ENCODE measurements around the gene TMEM126A.
A peak's percentile ranks its signal among the peaks of the same experiment; 100 is the strongest.
"Not testable (repeated sequence)": the region's sequence is repeated elsewhere in the genome, so short reads cannot be mapped to it uniquely, and the experiment has no call there.

TMEM126A gene

GRCh38 chr11:85647604-85648299 lies at the start of gene TMEM126A:
Gene TMEM126A (plus strand): TSS chr11:85647967. CDS start chr11:85650256, 2,289 bp downstream.
- peak; percentile 56 to 80 for DNase-seq

- DNase-seq = no peak
These were observed 48.7 kb upstream of the TMEM126A start for GRCh38 chr11:85599083-85599482.

- no peak for DNase-seq
These were observed 45.1 kb upstream of the TMEM126A start for GRCh38 chr11:85602526-85603213.

GRCh38 chr11:85603220-85603619 lies 44.5 kb upstream of the TMEM126A start:
- DNase-seq = no peak

- not testable (repeated sequence) for DNase-seq
These were observed 41.5 kb upstream of the TMEM126A start for GRCh38 chr11:85606237-85606636.

GRCh38 chr11:85608621-85609020 lies 39.1 kb upstream of the TMEM126A start:
- DNase-seq = not testable (repeated sequence)

GRCh38 chr11:85609286-85609685 lies 38.5 kb upstream of the TMEM126A start:
- DNase-seq = not testable (repeated sequence)

GRCh38 chr11:85611643-85612042 lies 36.1 kb upstream of the TMEM126A start:
- not testable (repeated sequence) for DNase-seq

GRCh38 chr11:85619499-85619898 lies 28.3 kb upstream of the TMEM126A start:
- DNase-seq = no peak

- DNase-seq = no peak
These were observed 27.5 kb upstream of the TMEM126A start for GRCh38 chr11:85620256-85620655.

GRCh38 chr11:85626496-85626895 lies 21.3 kb upstream of the TMEM126A start:
- DNase-seq = no peak

GRCh38 chr11:85627332-85627997 lies 20.3 kb upstream of the TMEM126A start, which contains the start of gene DLG2:
Gene DLG2 (minus strand): TSS chr11:85627344.
- DNase-seq = no peak

- DNase-seq = peak; percentile 76 to 96
These were observed 19.6 kb upstream of the TMEM126A start, which contains the start of gene TMEM126B for GRCh38 chr11:85627998-85628770. Gene TMEM126B (plus strand): TSS chr11:85628593. CDS start chr11:85628608, 15 bp downstream.

- no peak for DNase-seq
These were observed 18.9 kb upstream of the TMEM126A start for GRCh38 chr11:85628771-85629341.

- DNase-seq = no peak
These were observed 13.0 kb upstream of the TMEM126A start for GRCh38 chr11:85634747-85635146.

- no peak for DNase-seq
These were observed 4.6 kb upstream of the TMEM126A start for GRCh38 chr11:85643191-85643614.

GRCh38 chr11:85647078-85647477 lies 689 bp upstream of the TMEM126A start:
- DNase-seq = no peak

- no peak for DNase-seq
These were observed 3.4 kb downstream of the TMEM126A start for GRCh38 chr11:85651118-85651517.

GRCh38 chr11:85652786-85653447 lies 5.2 kb downstream of the TMEM126A start:
- DNase-seq = no peak

GRCh38 chr11:85654343-85654742 lies 6.6 kb downstream of the TMEM126A start:
- not testable (repeated sequence) for DNase-seq

- no peak for DNase-seq
These were observed 9.0 kb downstream of the TMEM126A start for GRCh38 chr11:85656777-85657176.

GRCh38 chr11:85658180-85658579 lies 10.4 kb downstream of the TMEM126A start:
- DNase-seq = no peak
